ENCODE data around the gene TMEM145. TPM values are rescaled to one million over a fixed set of nuclear protein-coding genes. Genes with fewer than 3 reads are reported as not detected.

The TMEM145 gene
- total RNA-seq, 4 donors from 2014 or later: 0.69 TPM; not detected in 3

- no peak overlapping the region for H3K4me3 ChIP-seq
- intact Hi-C loops (cut with DNase I; ENCODE audit: low total_unique reads): no loop called here
- H3K27me3 ChIP-seq: no peaks in the 10 kb centered on the region
- no peaks in the 10 kb centered on the region for H3K36me3 ChIP-seq
- H3K9me3 ChIP-seq: no peaks in the 10 kb centered on the region
- TF ChIP-seq POLR2A (IDR thresholded peaks at IDR 0.05): no peak
- TF ChIP-seq, protein P1, sequence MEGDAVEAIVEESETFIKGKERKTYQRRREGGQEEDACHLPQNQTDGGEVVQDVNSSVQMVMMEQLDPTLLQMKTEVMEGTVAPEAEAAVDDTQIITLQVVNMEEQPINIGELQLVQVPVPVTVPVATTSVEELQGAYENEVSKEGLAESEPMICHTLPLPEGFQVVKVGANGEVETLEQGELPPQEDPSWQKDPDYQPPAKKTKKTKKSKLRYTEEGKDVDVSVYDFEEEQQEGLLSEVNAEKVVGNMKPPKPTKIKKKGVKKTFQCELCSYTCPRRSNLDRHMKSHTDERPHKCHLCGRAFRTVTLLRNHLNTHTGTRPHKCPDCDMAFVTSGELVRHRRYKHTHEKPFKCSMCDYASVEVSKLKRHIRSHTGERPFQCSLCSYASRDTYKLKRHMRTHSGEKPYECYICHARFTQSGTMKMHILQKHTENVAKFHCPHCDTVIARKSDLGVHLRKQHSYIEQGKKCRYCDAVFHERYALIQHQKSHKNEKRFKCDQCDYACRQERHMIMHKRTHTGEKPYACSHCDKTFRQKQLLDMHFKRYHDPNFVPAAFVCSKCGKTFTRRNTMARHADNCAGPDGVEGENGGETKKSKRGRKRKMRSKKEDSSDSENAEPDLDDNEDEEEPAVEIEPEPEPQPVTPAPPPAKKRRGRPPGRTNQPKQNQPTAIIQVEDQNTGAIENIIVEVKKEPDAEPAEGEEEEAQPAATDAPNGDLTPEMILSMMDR (IDR thresholded peaks at IDR 0.05): no peak
- DNase-seq: no peak
- peaks cover 0 to 3% of the 10 kb centered on the region in 2 donors for H3K4me1 ChIP-seq
- H3K27ac ChIP-seq: no peak overlapping the region
These were observed 6.5 kb upstream of the TMEM145 start for GRCh38 chr19:42306646-42307045.

- DNase-seq: no peak
- H3K36me3 ChIP-seq: no peaks in the 10 kb centered on the region
- TF ChIP-seq, protein P1 (IDR thresholded peaks at IDR 0.05): no peak
- no peak for TF ChIP-seq POLR2A (IDR thresholded peaks at IDR 0.05)
- H3K4me1 ChIP-seq: peaks cover 0 to 10% of the 10 kb centered on the region in 2 donors
- H3K27ac ChIP-seq: no peak overlapping the region
- no peaks in the 10 kb centered on the region for H3K9me3 ChIP-seq
- no peak overlapping the region for H3K4me3 ChIP-seq
- H3K27me3 ChIP-seq: peaks cover 0 to 5% of the 10 kb centered on the region in 2 donors
- intact Hi-C loops (cut with DNase I; ENCODE audit: low total_unique reads): no loop called here
These were observed 3.4 kb upstream of the TMEM145 start for GRCh38 chr19:42309686-42310085.

DNA sequence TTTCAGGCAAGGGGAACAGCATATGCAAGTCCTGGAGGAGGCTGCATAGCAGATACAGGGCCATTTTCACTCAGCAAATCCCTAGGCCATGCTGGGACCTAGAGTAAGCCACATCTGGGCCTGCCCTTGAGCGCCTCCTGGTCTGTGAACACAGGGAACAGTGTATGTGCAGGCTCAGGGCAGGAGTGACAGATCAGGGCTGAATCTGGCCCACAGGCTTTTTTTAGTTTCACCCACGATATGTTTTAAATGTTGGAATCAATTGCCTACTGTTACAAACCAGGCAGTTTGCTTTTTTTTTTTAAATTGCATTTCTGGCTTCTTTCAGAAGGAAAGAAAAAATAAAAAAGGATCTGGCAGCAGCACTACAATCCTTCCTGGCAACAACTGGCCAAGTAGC, 1.5 kb upstream of the TMEM145 start:
- Histone ChIP-seq H3K36me3 (no peaks in the 10 kb centered on the region), H3K9me3 (no peaks in the 10 kb centered on the region), H3K27ac (no peak overlapping the region), H3K4me3 (no peak overlapping the region), H3K27me3 (peaks cover 0 to 5% of the 10 kb centered on the region in 2 donors), H3K4me1 (peaks cover 0 to 10% of the 10 kb centered on the region in 2 donors)
- TF ChIP-seq, protein P1 (IDR thresholded peaks at IDR 0.05): no peak
- DNase-seq: no peak
- intact Hi-C loops (cut with DNase I; ENCODE audit: low total_unique reads): no loop called here

DNA sequence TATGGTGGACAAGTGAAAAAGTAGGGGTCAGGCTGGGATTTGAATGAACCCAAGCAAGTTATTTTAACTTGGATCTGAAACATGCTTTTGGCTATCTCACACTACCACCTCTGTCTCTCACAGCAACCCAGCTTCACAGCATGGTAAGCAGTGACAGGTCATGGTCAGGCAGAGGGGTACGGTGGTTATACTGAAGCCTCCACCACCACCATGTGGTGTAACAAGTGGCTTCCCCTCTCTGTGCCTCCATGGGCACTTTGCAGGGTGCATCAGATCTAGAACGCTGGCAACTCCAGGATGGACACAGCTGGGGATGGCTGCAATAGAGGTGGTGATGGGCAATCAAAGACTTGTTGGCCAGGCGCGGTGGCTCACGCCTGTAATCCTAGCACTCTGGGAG, 739 bp upstream of the TMEM145 start:
- Histone ChIP-seq H3K9me3 (no peaks in the 10 kb centered on the region), H3K36me3 (no peaks in the 10 kb centered on the region), H3K4me3 (no peak overlapping the region), H3K4me1 (peaks cover 0 to 10% of the 10 kb centered on the region in 2 donors), H3K27ac (no peak overlapping the region), H3K27me3 (peaks cover 0 to 5% of the 10 kb centered on the region in 2 donors)
- no peak for TF ChIP-seq POLR2A (IDR thresholded peaks at IDR 0.05)
- TF ChIP-seq, protein P1 (IDR thresholded peaks at IDR 0.05): no peak
- DNase-seq: no peak
- intact Hi-C loops (cut with DNase I; ENCODE audit: low total_unique reads): no loop called here

- Histone ChIP-seq H3K4me3 (no peak overlapping the region), H3K4me1 (peaks cover 0 to 10% of the 10 kb centered on the region in 2 donors), H3K36me3 (no peaks in the 10 kb centered on the region), H3K27ac (no peak overlapping the region), H3K27me3 (peaks cover 0 to 5% of the 10 kb centered on the region in 2 donors), H3K9me3 (no peaks in the 10 kb centered on the region)
- DNase-seq: no peak
- TF ChIP-seq, protein P1 (IDR thresholded peaks at IDR 0.05): no peak
- TF ChIP-seq POLR2A (IDR thresholded peaks at IDR 0.05): no peak
- intact Hi-C loops (cut with DNase I; ENCODE audit: low total_unique reads): no loop called here
These were observed 989 bp downstream of the TMEM145 start for GRCh38 chr19:42313840-42314755.

Data from uterus (tissue), 4 donors.